Ovary (tissue), 9 donors: ENCODE data around the gene DAGLA. TPM values are rescaled to one million over a fixed set of nuclear protein-coding genes. Genes with fewer than 3 reads are reported as not detected.

Experiments used
- DNase-seq, 5 donors: peaks; one replicate each; pipeline ENCODE4 v3.0.0-alpha.2; 2019 to 2020
- H3K27ac ChIP-seq, 2 donors: fragments of 200-600 bp; one replicate each; pipeline versions ENCODE4 v1.5.1 to v1.8.0; 2019 to 2022
- H3K27me3 ChIP-seq: fragments of 200-600 bp; one replicate; pipeline ENCODE4 v1.8.0; 2022
- H3K36me3 ChIP-seq: fragments of 200-600 bp; sonication (generic); one replicate; pipeline ENCODE4 v1.5.1; 2019
- H3K4me1 ChIP-seq: one replicate; pipeline ENCODE4 v1.8.1; 2013; ENCODE audit warnings: mild to moderate bottlenecking, moderate library complexity; ENCODE audit not compliant: insufficient read depth
- H3K4me3 ChIP-seq: fragments of 200-600 bp; sonication (generic); one replicate; pipeline ENCODE4 v1.5.1; 2017
- H3K9me3 ChIP-seq, 2 donors: fragments of 200-600 bp in 1 of 2; sonication (generic) in 1 of 2; one replicate each; pipeline versions ENCODE4 v1.5.1 to v1.8.1; 2013 to 2019; ENCODE audit warnings: mild to moderate bottlenecking in 1 of 2, moderate library complexity in 1 of 2
- EP300 ChIP-seq: sonication (generic); formaldehyde crosslinking; IDR thresholded peaks from one replicate; pipeline ENCODE4 v1.6.1; 2017; ENCODE audit warnings: antibody characterized with exemption
- POLR2A ChIP-seq: fragments of 450-650 bp; IDR thresholded peaks from one replicate; pipeline ENCODE4 v1.6.1; 2017; ENCODE audit warnings: antibody characterized with exemption, mild to moderate bottlenecking, moderate library complexity
- WGBS, 3 donors: extraction: QIAGEN DNeasy Blood & Tissue Kit in 1 of 3; methylation state at CpG; one replicate each; pipeline versions ENCODE4 v1.1.5 to v1.1.7; 2013 to 2017; 5-methylcytosine and 5-hydroxymethylcytosine counted together
- intact Hi-C, 4 donors: fragments of 100-400 bp; cut with DNase I; formaldehyde crosslinking; loops; one replicate each; pipeline versions ENCODE4 v1.11.0 to v1.15.1; 2022 to 2023
- polyA plus RNA-seq, 2 donors: library from polyadenylated mRNA; stranded (reverse); fragments of 200-250 nt in 1 of 2; fragments of 350-450 nt in 1 of 2; fragmentation: Illumina TruSeq in 1 of 2; extraction: RNeasy Lipid Tissue Mini Kit (QIAGEN cat#74804) in 1 of 2; gene quantifications; one replicate each; pipeline ENCODE4 v1.2.3, GENCODE V29; 2013 to 2014
- total RNA-seq, 7 donors: library from RNA; depleted of rRNA in 2 of 7; stranded (reverse); fragments of >200 nt in 2 of 7; fragmentation: NEBNext Ultra II Directional in 3 of 7; extraction: Animal tissue kit (Norgen Biotek cat#: 25700) in 3 of 7; gene quantifications; one replicate each; pipeline versions ENCODE4 v1.1.0 to v1.2.4, GENCODE V29; 2016 to 2023
- TF ChIP-seq, protein P1 (sequence below), 3 donors: fragments of 450-650 bp in 2 of 3; fragments of 200-600 bp in 1 of 3; IDR thresholded peaks; one replicate each; pipeline versions ENCODE4 v1.5.1 to v1.8.0; 2016 to 2022; ENCODE audit warnings: antibody characterized with exemption in 3 of 3, mild to moderate bottlenecking in 1 of 3
- donor health status: DM: no; HTN: no; CAD: no; lungs with moderate emphysema.
- donor health status: DM: no; HTN: no; CAD: no.
- donor health status: Bipolar disorder and iron deficiency.
- donor health status: DM: yes; HTN: yes; CAD: no.
- donor health status: DM: no; HTN: no; CAD: no.
- donor health status: DM: yes; HTN: yes; CAD: no.

The DAGLA gene
- total and polyA plus RNA-seq, 9 donors, result 0.40 to 4.4 (median 1.5) TPM

DNA sequence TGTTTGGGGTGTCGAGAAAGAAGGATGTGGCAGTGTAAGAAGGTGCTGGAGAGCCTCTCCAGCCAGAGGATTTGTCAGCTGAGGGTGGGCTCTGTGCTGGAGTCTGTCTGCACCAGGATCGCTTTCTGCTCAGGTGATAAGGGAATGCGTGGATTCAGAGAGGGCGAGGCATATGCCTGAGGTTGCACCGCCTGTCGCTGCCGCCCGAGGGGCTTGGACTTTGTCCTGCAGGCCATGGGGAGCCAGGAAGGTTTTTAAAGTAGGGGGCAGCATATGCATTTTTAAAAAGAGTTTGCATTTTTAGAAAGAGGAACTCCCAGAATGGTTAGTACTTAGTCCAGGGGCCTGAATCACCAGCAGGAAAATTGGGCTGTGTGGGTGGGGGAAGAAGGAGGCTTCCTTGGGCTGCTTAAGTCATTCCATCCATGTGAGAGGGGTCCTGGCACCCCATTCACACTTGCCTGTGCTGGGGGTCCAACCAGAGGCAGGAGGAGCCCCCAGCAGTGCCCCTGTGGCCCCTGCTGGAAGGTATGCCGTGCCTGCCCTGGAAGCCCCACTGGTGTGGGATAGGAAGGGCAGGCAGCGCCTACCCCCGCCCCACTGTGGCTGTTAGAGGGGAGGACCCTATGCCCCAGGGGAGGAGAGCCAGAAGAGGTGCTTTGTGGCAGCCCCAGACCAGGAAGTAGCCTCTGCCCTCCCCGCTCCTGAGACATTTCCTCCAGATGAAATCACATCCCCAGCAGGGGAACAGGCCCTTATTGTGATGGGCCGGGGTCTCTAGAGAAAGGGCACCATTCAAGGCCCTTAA is 36.5 kb downstream of the DAGLA start:
- no peak overlapping the region for H3K4me3 ChIP-seq
- H3K36me3 ChIP-seq, result no peaks in the 10 kb centered on the region
- H3K27ac ChIP-seq, result no peak overlapping the region
- WGBS, 3 donors, result 91 to 93% (median 92%) methylated on average over 12 to 13 of the region's 13 CpGs
- no peaks in the 10 kb centered on the region for H3K27me3 ChIP-seq
- intact Hi-C loops, result no loop called here
- DNase-seq, result no peak
- no peaks in the 10 kb centered on the region for H3K9me3 ChIP-seq
- TF ChIP-seq, protein P1, sequence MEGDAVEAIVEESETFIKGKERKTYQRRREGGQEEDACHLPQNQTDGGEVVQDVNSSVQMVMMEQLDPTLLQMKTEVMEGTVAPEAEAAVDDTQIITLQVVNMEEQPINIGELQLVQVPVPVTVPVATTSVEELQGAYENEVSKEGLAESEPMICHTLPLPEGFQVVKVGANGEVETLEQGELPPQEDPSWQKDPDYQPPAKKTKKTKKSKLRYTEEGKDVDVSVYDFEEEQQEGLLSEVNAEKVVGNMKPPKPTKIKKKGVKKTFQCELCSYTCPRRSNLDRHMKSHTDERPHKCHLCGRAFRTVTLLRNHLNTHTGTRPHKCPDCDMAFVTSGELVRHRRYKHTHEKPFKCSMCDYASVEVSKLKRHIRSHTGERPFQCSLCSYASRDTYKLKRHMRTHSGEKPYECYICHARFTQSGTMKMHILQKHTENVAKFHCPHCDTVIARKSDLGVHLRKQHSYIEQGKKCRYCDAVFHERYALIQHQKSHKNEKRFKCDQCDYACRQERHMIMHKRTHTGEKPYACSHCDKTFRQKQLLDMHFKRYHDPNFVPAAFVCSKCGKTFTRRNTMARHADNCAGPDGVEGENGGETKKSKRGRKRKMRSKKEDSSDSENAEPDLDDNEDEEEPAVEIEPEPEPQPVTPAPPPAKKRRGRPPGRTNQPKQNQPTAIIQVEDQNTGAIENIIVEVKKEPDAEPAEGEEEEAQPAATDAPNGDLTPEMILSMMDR (IDR thresholded peaks at IDR 0.05), result no peak
- TF ChIP-seq EP300 (no peak), POLR2A (no peak)
- H3K4me1 ChIP-seq, result peaks cover 3% of the 10 kb centered on the region

DNA sequence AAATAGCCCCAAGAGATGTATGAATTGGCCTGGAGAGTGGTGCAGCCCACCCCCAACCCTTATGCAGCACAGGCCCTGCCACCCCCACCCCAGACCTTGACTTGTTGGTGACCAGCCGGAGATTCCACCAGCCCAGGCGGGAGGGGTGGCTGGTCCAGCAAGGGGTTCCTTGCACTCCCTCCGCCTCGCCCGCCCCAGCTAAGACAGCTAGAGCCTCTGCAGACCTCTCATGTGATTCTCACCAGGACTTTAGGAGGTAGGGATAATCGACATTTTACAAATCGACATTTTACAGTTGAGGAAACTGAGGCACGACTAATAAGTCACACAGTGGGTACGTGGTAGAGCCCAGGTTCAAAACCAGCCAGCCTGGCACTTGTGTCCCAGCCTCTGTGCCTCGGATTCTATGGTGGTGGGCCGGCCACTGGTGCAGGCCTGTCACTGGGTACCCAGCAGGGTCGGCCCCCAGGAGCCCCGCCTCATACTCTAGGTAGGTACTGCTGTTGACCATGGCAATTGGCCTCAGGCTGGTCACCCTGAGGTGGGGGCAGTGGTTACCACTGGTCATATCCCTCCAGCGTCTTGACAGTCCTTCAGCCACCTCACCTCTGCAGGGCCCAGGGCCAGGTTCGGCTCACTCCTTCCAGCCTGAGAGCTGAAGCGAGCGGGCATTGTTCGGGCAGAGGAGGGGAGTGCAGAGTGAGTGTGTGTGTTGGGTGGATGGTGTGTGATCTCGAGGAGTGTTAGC is 37.3 kb downstream of the DAGLA start:
- H3K4me3 ChIP-seq, result no peak overlapping the region
- intact Hi-C loops, result no loop called here
- H3K36me3 ChIP-seq, result no peaks in the 10 kb centered on the region
- H3K27me3 ChIP-seq, result no peaks in the 10 kb centered on the region
- 80 to 91% (median 89%) methylated on average over 19 of the region's 19 CpGs for WGBS, 3 donors
- DNase-seq, result no peak
- peaks cover 3% of the 10 kb centered on the region for H3K4me1 ChIP-seq
- TF ChIP-seq EP300 (no peak), POLR2A (no peak)
- TF ChIP-seq, protein P1 (IDR thresholded peaks at IDR 0.05), result no peak
- no peak overlapping the region for H3K27ac ChIP-seq
- no peaks in the 10 kb centered on the region for H3K9me3 ChIP-seq

DNA sequence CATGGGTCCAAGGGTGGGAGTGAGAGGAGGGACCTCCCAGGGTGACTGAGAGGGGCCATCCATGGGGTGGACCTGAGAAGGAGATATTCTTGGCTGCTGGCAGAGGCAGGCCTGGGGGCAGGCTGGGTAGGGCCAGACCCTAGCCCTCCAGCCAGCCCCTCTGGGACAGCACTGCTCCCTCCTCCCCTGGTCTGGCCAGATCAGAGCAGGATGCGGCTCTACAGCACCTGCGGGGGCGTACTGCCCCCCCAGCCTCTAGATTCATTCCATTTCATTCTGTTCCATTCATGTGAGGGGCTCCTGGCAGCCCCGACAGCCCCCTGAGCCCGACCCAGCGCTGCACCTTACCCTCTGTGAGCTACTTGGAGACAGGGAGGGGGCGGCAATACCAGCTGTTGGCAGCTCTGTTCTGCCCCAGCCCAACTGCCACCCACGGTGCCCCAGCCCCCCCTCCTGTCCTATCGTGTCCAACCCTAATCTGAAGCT is 37.9 kb downstream of the DAGLA start:
- no peaks in the 10 kb centered on the region for H3K36me3 ChIP-seq
- H3K27ac ChIP-seq, result peak overlapping the region in 1 of 2 donors; percentile 41
- peaks cover 3% of the 10 kb centered on the region for H3K4me1 ChIP-seq
- intact Hi-C loops, result no loop called here
- no peaks in the 10 kb centered on the region for H3K9me3 ChIP-seq
- WGBS, 3 donors, result 7 to 10% (median 7%) methylated on average over 9 of the region's 9 CpGs
- peak overlapping the region; percentile 48 for H3K4me3 ChIP-seq
- peak in 1 of 5 donors; percentile 50 for DNase-seq
- H3K27me3 ChIP-seq, result no peaks in the 10 kb centered on the region
- TF ChIP-seq, protein P1 (IDR thresholded peaks at IDR 0.05), result no peak
- TF ChIP-seq EP300 (no peak), POLR2A (no peak)

DNA sequence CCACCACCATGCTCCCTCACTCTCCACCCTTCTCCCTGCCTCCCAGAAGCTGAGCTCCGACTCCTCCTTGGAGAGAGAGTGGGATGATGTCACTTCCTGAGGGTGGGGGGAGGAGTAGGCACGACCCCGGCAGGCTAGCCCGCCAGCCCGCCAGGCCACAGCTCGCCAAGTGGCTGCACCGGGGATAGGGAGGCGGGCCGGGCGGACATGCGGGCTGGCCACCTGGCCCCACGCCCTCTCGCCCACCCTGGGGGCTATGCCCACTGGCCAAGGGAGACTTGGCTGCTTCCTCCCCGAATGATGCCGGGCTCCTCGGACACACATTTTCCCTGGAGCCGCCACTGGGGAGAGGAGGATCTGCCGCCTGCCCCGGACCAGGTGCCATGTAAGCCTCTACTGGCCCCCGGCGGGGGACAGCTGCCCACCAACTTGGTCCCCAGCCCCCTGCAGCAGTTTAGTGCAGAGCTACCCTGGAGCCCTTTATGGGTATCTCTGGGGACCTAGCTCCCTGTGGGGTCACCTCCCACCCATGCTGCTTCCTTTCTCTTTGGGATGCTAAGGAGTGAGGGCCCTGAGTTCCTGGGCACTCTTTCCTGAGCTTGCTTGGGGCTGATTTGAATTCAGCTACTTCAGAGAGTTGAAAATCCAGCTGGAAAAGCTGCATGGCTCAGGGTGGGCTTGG is 38.6 kb downstream of the DAGLA start:
- TF ChIP-seq, protein P1 (IDR thresholded peaks at IDR 0.05), result no peak
- no peak for TF ChIP-seq POLR2A
- no peak for TF ChIP-seq EP300
- intact Hi-C loops, result no loop called here
- Histone ChIP-seq H3K9me3 (no peaks in the 10 kb centered on the region), H3K36me3 (no peaks in the 10 kb centered on the region), H3K27me3 (no peaks in the 10 kb centered on the region), H3K4me1 (peaks cover 3% of the 10 kb centered on the region), H3K4me3 (peak overlapping the region; percentile 48), H3K27ac (peak overlapping the region in 1 of 2 donors; percentile 41)
- 1 to 24% (median 6%) methylated on average over 15 to 21 of the region's 21 CpGs for WGBS, 3 donors
- DNase-seq, result peak; percentile 74 to 79 (median 75)
